Effector memory CD4-positive, alpha-beta T cell (primary cell): ENCODE results near the gene FBN1.

ENCODE experiments used
- DNase-seq, 3 donors: peaks; one replicate each; pipeline ENCODE4 v3.0.0-alpha.2; 2020
- H3K27ac ChIP-seq: 2 replicates; pipeline ENCODE4 v1.7.0; 2013; ENCODE audit warnings: mild to moderate bottlenecking, low read length, moderate library complexity; ENCODE audit not compliant: insufficient read depth, poor library complexity, severe bottlenecking
- H3K27me3 ChIP-seq: replicated peaks from 2 replicates; pipeline ENCODE4 v1.7.0; 2013; ENCODE audit warnings: mild to moderate bottlenecking, low read length; ENCODE audit not compliant: insufficient read depth, control insufficient read depth, poor library complexity, severe bottlenecking
- H3K36me3 ChIP-seq: 2 replicates; pipeline ENCODE4 v1.7.0; 2013; ENCODE audit warnings: mild to moderate bottlenecking, low read length, moderate library complexity; ENCODE audit not compliant: control insufficient read depth, insufficient read depth
- H3K4me1 ChIP-seq: 2 replicates; pipeline ENCODE4 v1.7.0; 2013; ENCODE audit warnings: low read length, mild to moderate bottlenecking; ENCODE audit not compliant: control insufficient read depth, insufficient read depth, poor library complexity, severe bottlenecking
- H3K4me3 ChIP-seq: 2 replicates; pipeline ENCODE4 v1.7.0; 2013; ENCODE audit warnings: low read length, low read depth, mild to moderate bottlenecking; ENCODE audit not compliant: insufficient read depth, poor library complexity, severe bottlenecking
- H3K9me3 ChIP-seq: 2 replicates; pipeline ENCODE4 v1.7.0; 2013; ENCODE audit warnings: mild to moderate bottlenecking, low read length, moderate library complexity; ENCODE audit not compliant: control insufficient read depth

Gene FBN1

GRCh38 chr15:48421362-48421761 lies 224.1 kb downstream of the FBN1 start:
- H3K27ac ChIP-seq, result no peak overlapping the region
- H3K27me3 ChIP-seq, result peaks cover 6% of the 10 kb centered on the region
- no peaks in the 10 kb centered on the region for H3K36me3 ChIP-seq
- no peak overlapping the region for H3K4me3 ChIP-seq
- H3K4me1 ChIP-seq, result no peaks in the 10 kb centered on the region
- H3K9me3 ChIP-seq, result no peaks in the 10 kb centered on the region
- DNase-seq, result no peak

GRCh38 chr15:48419896-48420295 lies 225.6 kb downstream of the FBN1 start:
- no peaks in the 10 kb centered on the region for H3K9me3 ChIP-seq
- no peaks in the 10 kb centered on the region for H3K4me1 ChIP-seq
- peaks cover 6% of the 10 kb centered on the region for H3K27me3 ChIP-seq
- DNase-seq, result no peak
- H3K4me3 ChIP-seq, result no peak overlapping the region
- H3K27ac ChIP-seq, result no peak overlapping the region
- no peaks in the 10 kb centered on the region for H3K36me3 ChIP-seq

DNA sequence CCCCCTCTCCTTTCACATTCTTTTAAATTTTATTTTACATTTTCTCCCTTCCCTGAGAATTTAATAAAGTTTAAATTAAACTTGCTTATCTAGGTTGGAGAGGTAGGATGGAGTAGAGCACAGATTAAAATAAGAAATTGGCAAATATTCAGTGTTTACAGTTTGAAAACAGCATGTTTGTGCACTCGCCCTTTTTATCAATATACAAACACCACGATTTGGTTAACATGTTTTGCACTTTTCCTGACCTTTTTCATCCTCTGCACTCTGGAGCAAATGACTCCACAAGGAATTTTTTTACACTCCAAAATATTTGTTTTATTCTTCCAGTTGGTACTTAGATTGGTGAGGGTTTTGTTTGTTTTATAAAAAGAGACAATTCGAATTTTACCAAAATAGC lies 227.2 kb downstream of the FBN1 start:
- no peak for DNase-seq
- no peaks in the 10 kb centered on the region for H3K4me1 ChIP-seq
- H3K27me3 ChIP-seq, result peaks cover 6% of the 10 kb centered on the region
- no peak overlapping the region for H3K4me3 ChIP-seq
- H3K9me3 ChIP-seq, result no peaks in the 10 kb centered on the region
- H3K36me3 ChIP-seq, result no peaks in the 10 kb centered on the region
- H3K27ac ChIP-seq, result no peak overlapping the region

DNA sequence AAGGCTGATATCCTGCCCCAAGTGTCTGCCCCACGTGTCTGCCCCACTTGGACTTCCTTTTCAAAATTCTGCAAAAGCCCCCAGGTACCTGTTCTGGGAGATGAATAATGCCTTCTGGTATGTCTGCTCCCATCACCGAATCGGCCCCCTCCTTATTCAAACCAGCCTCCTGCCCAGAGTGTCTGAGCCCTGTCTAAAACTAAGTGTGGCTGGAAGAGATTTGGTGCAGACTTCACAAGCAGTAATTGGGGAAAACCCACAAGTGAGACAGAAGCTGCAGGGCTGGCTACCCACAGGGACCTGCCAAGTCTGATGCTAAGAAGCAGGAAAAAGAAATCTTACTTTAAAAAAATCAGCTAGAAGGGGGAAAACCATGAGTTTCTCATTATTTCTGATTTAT lies 229.2 kb downstream of the FBN1 start:
- DNase-seq, result no peak
- Histone ChIP-seq H3K4me3 (no peak overlapping the region), H3K36me3 (no peaks in the 10 kb centered on the region), H3K27ac (no peak overlapping the region), H3K27me3 (peaks cover 6% of the 10 kb centered on the region), H3K9me3 (no peaks in the 10 kb centered on the region), H3K4me1 (no peaks in the 10 kb centered on the region)

- peaks cover 6% of the 10 kb centered on the region for H3K27me3 ChIP-seq
- no peak overlapping the region for H3K27ac ChIP-seq
- H3K4me3 ChIP-seq, result no peak overlapping the region
- no peaks in the 10 kb centered on the region for H3K9me3 ChIP-seq
- DNase-seq, result no peak
- H3K36me3 ChIP-seq, result no peaks in the 10 kb centered on the region
- H3K4me1 ChIP-seq, result no peaks in the 10 kb centered on the region
Measured at GRCh38 chr15:48415036-48415886, 230.2 kb downstream of the FBN1 start.

- H3K27me3 ChIP-seq, result peaks cover 5% of the 10 kb centered on the region
- H3K27ac ChIP-seq, result no peak overlapping the region
- no peaks in the 10 kb centered on the region for H3K4me1 ChIP-seq
- no peak for DNase-seq
- H3K9me3 ChIP-seq, result no peaks in the 10 kb centered on the region
- H3K36me3 ChIP-seq, result no peaks in the 10 kb centered on the region
- no peak overlapping the region for H3K4me3 ChIP-seq
Measured at GRCh38 chr15:48414015-48414414, 231.5 kb downstream of the FBN1 start.

- no peak for DNase-seq
- Histone ChIP-seq H3K4me3 (no peak overlapping the region), H3K27me3 (no peaks in the 10 kb centered on the region), H3K4me1 (no peaks in the 10 kb centered on the region), H3K9me3 (no peaks in the 10 kb centered on the region), H3K36me3 (no peaks in the 10 kb centered on the region), H3K27ac (no peak overlapping the region)
Measured at GRCh38 chr15:48413304-48413703, 232.2 kb downstream of the FBN1 start.

GRCh38 chr15:48411971-48412591 lies 233.4 kb downstream of the FBN1 start:
- Histone ChIP-seq H3K27me3 (no peaks in the 10 kb centered on the region), H3K27ac (no peak overlapping the region), H3K36me3 (no peaks in the 10 kb centered on the region), H3K4me3 (no peak overlapping the region), H3K9me3 (no peaks in the 10 kb centered on the region), H3K4me1 (no peaks in the 10 kb centered on the region)
- no peak for DNase-seq

- DNase-seq, result no peak
- H3K36me3 ChIP-seq, result no peaks in the 10 kb centered on the region
- H3K27ac ChIP-seq, result no peak overlapping the region
Measured at GRCh38 chr15:48409623-48410022, 235.9 kb downstream of the FBN1 start.

DNA sequence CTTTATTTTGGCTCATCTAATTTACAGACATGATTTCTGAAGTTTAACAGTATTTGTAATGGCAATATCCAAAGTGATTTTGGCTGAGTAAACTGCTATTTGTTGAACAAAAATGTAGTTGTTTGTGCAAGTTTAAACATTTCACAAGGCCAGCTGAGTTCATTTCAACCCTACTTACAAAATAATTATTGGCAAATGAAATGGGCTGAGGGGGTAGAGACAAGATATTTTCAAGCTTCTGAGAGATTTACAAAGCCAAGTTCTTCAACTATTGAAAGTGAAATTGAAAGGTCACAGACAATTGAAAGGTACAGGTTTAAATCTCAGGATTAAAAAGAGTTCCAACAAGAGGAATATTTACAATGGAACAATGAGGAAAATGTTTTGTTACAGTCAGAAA lies 237.2 kb downstream of the FBN1 start:
- no peaks in the 10 kb centered on the region for H3K27me3 ChIP-seq
- no peak for DNase-seq
- no peaks in the 10 kb centered on the region for H3K4me1 ChIP-seq
- no peak overlapping the region for H3K4me3 ChIP-seq
- no peaks in the 10 kb centered on the region for H3K36me3 ChIP-seq
- H3K27ac ChIP-seq, result no peak overlapping the region
- H3K9me3 ChIP-seq, result no peaks in the 10 kb centered on the region

More at GRCh38 chr15:48409623-48410022, 235.9 kb downstream of the FBN1 start:
- Histone ChIP-seq H3K4me3 (no peak overlapping the region), H3K27me3 (no peaks in the 10 kb centered on the region), H3K4me1 (no peaks in the 10 kb centered on the region), H3K9me3 (no peaks in the 10 kb centered on the region)
